ENCODE data around the gene APBB1. TPM values are rescaled to one million over a fixed set of nuclear protein-coding genes. Genes with fewer than 3 reads are reported as not detected.

The APBB1 gene
- total and polyA plus RNA-seq, 9 of the 15 experiments (the other 6 are each of a cell fraction or from before 2014, with no cell fraction given) = 0.04 to 0.73 (median 0.40) TPM

- Histone ChIP-seq H3K4me2 (ENCODE audit: insufficient read depth, low read length) (no peak overlapping the region), H3K27ac (ENCODE audit: extremely low read depth, low read depth, low read length) (no peak overlapping the region), H3K27me3 (ENCODE audit: control insufficient read depth in 2 of 2, insufficient read depth in 2 of 2, low read length in 2 of 2) (peaks cover 21 to 56% of the 10 kb centered on the region in 2 experiments; a peak in 4 of 5 replicates), H3K4me1 (replicated peaks in 1 of 2; ENCODE audit: control insufficient read depth in 2 of 2, insufficient read depth in 2 of 2, low read length in 2 of 2) (peaks cover 0 to 7% of the 10 kb centered on the region in 2 experiments; a peak in 3 of 5 replicates), H3K9me3 (replicated peaks; ENCODE audit: control insufficient read depth, insufficient read depth, low read depth, low read length) (no peaks in the 10 kb centered on the region), H4K20me1 (replicated peaks; ENCODE audit: control insufficient read depth, insufficient read depth, low read length) (0 out of 2 replicates have a peak, but pooled peaks cover 3% of the 10 kb centered on the region), H3K36me3 (ENCODE audit: control insufficient read depth, insufficient read depth, low read length) (no peaks in the 10 kb centered on the region), H2AFZ (ENCODE audit: low read depth, low read length) (no peak overlapping the region), H3K9me1 (ENCODE audit: control insufficient read depth, insufficient read depth, low read length) (no peaks in the 10 kb centered on the region), H3K9ac (ENCODE audit: insufficient read depth in 1 of 2, low read depth in 2 of 2, low read length in 2 of 2) (no peak overlapping the region), H3K79me2 (ENCODE audit: control insufficient read depth, insufficient read depth, low read length) (no peaks in the 10 kb centered on the region), H3K4me3 (no peak overlapping the region)
- no peak for DNase-seq (ENCODE audit: extremely low read depth in 1 of 4, low spot score in 3 of 4)
- no TSS peak for BruUV-seq (replicated peaks)
- CTCF ChIA-PET (ENCODE audit: low intra/inter-chr PET ratio) = no interaction called here
- intact Hi-C loops (cut with micrococcal nuclease) (no loop called here), in situ Hi-C loops (cut with MboI) (no loop called here)
- 18% methylated on average over 13 of the region's 13 CpGs for WGBS (ENCODE audit: insufficient coverage, low coverage, missing lambda C conversion rate)
- FAIRE-seq = no peak
- no peak for ATAC-seq
- TF ChIP-seq ZNF445 (CRISPR knock-in tag; IDR thresholded peaks at IDR 0.05; ENCODE audit: low read depth) = no peak
- TF ChIP-seq RFX1 (IDR thresholded peaks at IDR 0.05) = peak; percentile 65; the same call in 1 of the 2 replicates
- POLR2A ChIA-PET = interaction anchor here (0.6 kb wide), 1 partner anchor 15 kb away, joined by 3 read pairs; the partner anchor contains the start of gene SMPD1
Measured at GRCh38 chr11:6405052-6405667, 13.7 kb downstream of the APBB1 start.

GRCh38 chr11:6404342-6405051 is 14.4 kb downstream of the APBB1 start:
- no peak overlapping the region for H3K4me2 ChIP-seq (ENCODE audit: insufficient read depth, low read length)
- H3K36me3 ChIP-seq (ENCODE audit: control insufficient read depth, insufficient read depth, low read length) = no peaks in the 10 kb centered on the region
- intact Hi-C loops (cut with micrococcal nuclease) = no loop called here
- H3K9me3 ChIP-seq (replicated peaks; ENCODE audit: control insufficient read depth, insufficient read depth, low read depth, low read length) = no peaks in the 10 kb centered on the region
- in situ Hi-C loops (cut with MboI) = no loop called here
- CTCF ChIA-PET (ENCODE audit: low intra/inter-chr PET ratio) = no interaction called here
- DNase-seq (ENCODE audit: extremely low read depth in 1 of 4, low spot score in 3 of 4) = no peak
- no peak overlapping the region for H3K4me3 ChIP-seq
- peak; percentile 22; the same call in 1 of the 3 replicates for ATAC-seq
- peaks cover 21 to 57% of the 10 kb centered on the region in 2 experiments; a peak in 4 of 5 replicates for H3K27me3 ChIP-seq (ENCODE audit: control insufficient read depth in 2 of 2, insufficient read depth in 2 of 2, low read length in 2 of 2)
- under 1% methylated on average over 16 of the region's 16 CpGs for WGBS (ENCODE audit: insufficient coverage, low coverage, missing lambda C conversion rate)
- no peaks in the 10 kb centered on the region for H3K9me1 ChIP-seq (ENCODE audit: control insufficient read depth, insufficient read depth, low read length)
- BruUV-seq (replicated peaks) = no TSS peak
- no peak overlapping the region for H3K27ac ChIP-seq (ENCODE audit: extremely low read depth, low read depth, low read length)
- no peak for FAIRE-seq
- POLR2A ChIA-PET = interaction anchor here (0.6 kb wide), 1 partner anchor 14 kb away, joined by 3 read pairs; the partner anchor contains the start of gene SMPD1
- 0 out of 4 replicates have a peak overlapping the region, but pooled peaks of 1 of the 2 experiments have one; percentile 5 for H3K9ac ChIP-seq (ENCODE audit: insufficient read depth in 1 of 2, low read depth in 2 of 2, low read length in 2 of 2)
- 0 out of 2 replicates have a peak, but pooled peaks cover 3% of the 10 kb centered on the region for H4K20me1 ChIP-seq (replicated peaks; ENCODE audit: control insufficient read depth, insufficient read depth, low read length)
- no peak overlapping the region for H2AFZ ChIP-seq (ENCODE audit: low read depth, low read length)
- H3K79me2 ChIP-seq (ENCODE audit: control insufficient read depth, insufficient read depth, low read length) = no peaks in the 10 kb centered on the region
- H3K4me1 ChIP-seq (replicated peaks in 1 of 2; ENCODE audit: control insufficient read depth in 2 of 2, insufficient read depth in 2 of 2, low read length in 2 of 2) = peaks cover 0 to 7% of the 10 kb centered on the region in 2 experiments; a peak in 3 of 5 replicates
- TF ChIP-seq TFAP4 (CRISPR knock-in tag; IDR thresholded peaks at IDR 0.05; ENCODE audit: borderline replicate concordance) (0 out of 2 replicates have a peak, but pooled peaks have one; percentile 14), ZNF518B (CRISPR knock-in tag; IDR thresholded peaks at IDR 0.05) (no peak), FOSL1 (tag; conservative IDR thresholded peaks at IDR 0.05) (no peak), MAX (CRISPR knock-in tag; IDR thresholded peaks at IDR 0.05) (peak; percentile 15; the same call in 1 of the 2 replicates)

Data from K562 (cell line).